ENCODE measurements around the gene CDH5. TPM values are rescaled to one million over a fixed set of nuclear protein-coding genes. Genes with fewer than 3 reads are reported as not detected.

CDH5 gene
- total RNA-seq, 1 donor from 2014 or later: not detected

- FAIRE-seq (no peak), DNase-seq (ENCODE audit: low read depth) (no peak)
- Histone ChIP-seq H3K36me3 (ENCODE audit: control insufficient read depth, insufficient read depth, low read length) (no peaks in the 10 kb centered on the region), H3K27me3 (ENCODE audit: control insufficient read depth, insufficient read depth, low read length) (no peaks in the 10 kb centered on the region), H3K4me3 (ENCODE audit: low read depth, low read length) (no peak overlapping the region)
- TF ChIP-seq CTCF (IDR thresholded peaks at IDR 0.05; ENCODE audit: insufficient read depth, low read length, severe bottlenecking): no peak
These were observed 1.7 kb downstream of the CDH5 start for GRCh38 chr16:66367968-66368891.

GRCh38 chr16:66369055-66369592 lies 2.6 kb downstream of the CDH5 start:
- Histone ChIP-seq H3K4me3 (ENCODE audit: low read depth, low read length) (no peak overlapping the region), H3K36me3 (ENCODE audit: control insufficient read depth, insufficient read depth, low read length) (no peaks in the 10 kb centered on the region), H3K27me3 (ENCODE audit: control insufficient read depth, insufficient read depth, low read length) (no peaks in the 10 kb centered on the region)
- DNase-seq (ENCODE audit: low read depth) (no peak), FAIRE-seq (no peak)
- TF ChIP-seq CTCF (IDR thresholded peaks at IDR 0.05; ENCODE audit: insufficient read depth, low read length, severe bottlenecking): no peak

GRCh38 chr16:66370786-66371684 lies 4.5 kb downstream of the CDH5 start:
- no peak for FAIRE-seq
- TF ChIP-seq CTCF (IDR thresholded peaks at IDR 0.05; ENCODE audit: insufficient read depth, low read length, severe bottlenecking): no peak

GRCh38 chr16:66372078-66372897 lies 5.8 kb downstream of the CDH5 start:
- FAIRE-seq (no peak), DNase-seq (ENCODE audit: low read depth) (no peak)
- Histone ChIP-seq H3K4me3 (ENCODE audit: low read depth, low read length) (no peak overlapping the region), H3K36me3 (ENCODE audit: control insufficient read depth, insufficient read depth, low read length) (no peaks in the 10 kb centered on the region), H3K27me3 (ENCODE audit: control insufficient read depth, insufficient read depth, low read length) (no peaks in the 10 kb centered on the region)
- no peak for TF ChIP-seq CTCF (IDR thresholded peaks at IDR 0.05; ENCODE audit: insufficient read depth, low read length, severe bottlenecking)

More at GRCh38 chr16:66370786-66371684, 4.5 kb downstream of the CDH5 start:
- no peaks in the 10 kb centered on the region for H3K27me3 ChIP-seq (ENCODE audit: control insufficient read depth, insufficient read depth, low read length)
- H3K36me3 ChIP-seq (ENCODE audit: control insufficient read depth, insufficient read depth, low read length): no peaks in the 10 kb centered on the region
- DNase-seq (ENCODE audit: low read depth): no peak
- H3K4me3 ChIP-seq (ENCODE audit: low read depth, low read length): no peak overlapping the region

- Histone ChIP-seq H3K36me3 (ENCODE audit: control insufficient read depth, insufficient read depth, low read length) (no peaks in the 10 kb centered on the region), H3K27me3 (ENCODE audit: control insufficient read depth, insufficient read depth, low read length) (no peaks in the 10 kb centered on the region), H3K4me3 (ENCODE audit: low read depth, low read length) (no peak overlapping the region)
- DNase-seq (ENCODE audit: low read depth) (no peak), FAIRE-seq (no peak)
- no peak for TF ChIP-seq CTCF (IDR thresholded peaks at IDR 0.05; ENCODE audit: insufficient read depth, low read length, severe bottlenecking)
These were observed 6.3 kb downstream of the CDH5 start for GRCh38 chr16:66372898-66373155.

All from bronchial epithelial cell (primary cell).